Right lobe of liver (tissue), 6 donors: ENCODE data around the gene FCER2. TPM values are rescaled to one million over a fixed set of nuclear protein-coding genes. Genes with fewer than 3 reads are reported as not detected.

ENCODE experiments used
- ATAC-seq, 4 donors: fragments of 200-7000 bp; cut with Tn5 transposase; one replicate each; pipeline ENCODE4 v1.9.1; 2020; ENCODE audit warnings: mild to moderate bottlenecking in 4 of 4, moderate library complexity in 4 of 4
- DNase-seq, 3 donors: peaks; one replicate each; pipeline ENCODE4 v3.0.0-alpha.2; 2020
- H3K27ac ChIP-seq, 3 donors: fragments of 200-600 bp; one replicate each; pipeline ENCODE4 v1.8.0; 2022
- H3K27me3 ChIP-seq, 2 donors: fragments of 200-600 bp; one replicate each; pipeline ENCODE4 v1.8.0; 2022
- H3K36me3 ChIP-seq, 4 donors: fragments of 200-600 bp; sonication (generic) in 1 of 4; one replicate each; pipeline versions ENCODE4 v1.5.1 to v1.8.0; 2017 to 2022; ENCODE audit warnings: control low read depth in 1 of 4
- H3K4me1 ChIP-seq, 4 donors: fragments of 200-600 bp; sonication (generic) in 1 of 4; one replicate each; pipeline versions ENCODE4 v1.5.1 to v1.8.0; 2017 to 2022; ENCODE audit warnings: control low read depth in 1 of 4
- H3K4me3 ChIP-seq, 3 donors: fragments of 200-600 bp; one replicate each; pipeline ENCODE4 v1.8.0; 2022
- H3K9me3 ChIP-seq, 4 donors: fragments of 200-600 bp; sonication (generic) in 1 of 4; one replicate each; pipeline versions ENCODE4 v1.5.1 to v1.8.0; 2017 to 2022; ENCODE audit warnings: control low read depth in 1 of 4
- POLR2A ChIP-seq: fragments of 450-650 bp; IDR thresholded peaks from one replicate; pipeline ENCODE4 v1.6.1; 2017; ENCODE audit warnings: antibody characterized with exemption, mild to moderate bottlenecking
- WGBS: methylation state at CpG from one replicate; pipeline ENCODE4 v1.1.6; 2018; ENCODE audit warnings: low coverage, low lambda C conversion rate; ENCODE audit not compliant: insufficient coverage; ENCODE audit errors: missing lambda C conversion rate; 5-methylcytosine and 5-hydroxymethylcytosine counted together
- intact Hi-C, 2 donors: fragments of 100-400 bp; cut with DNase I; formaldehyde crosslinking; loops; one replicate each; pipeline versions ENCODE4 v1.11.2 to v1.14.1; 2022
- total RNA-seq, 6 experiments: library from RNA; depleted of rRNA in 2 of 6; stranded (reverse); fragments of >200 nt in 2 of 6; fragmentation: NEBNext Ultra II Directional in 3 of 6; extraction: Animal tissue kit (Norgen Biotek cat#: 25700) in 3 of 6; gene quantifications; one replicate each; pipeline versions ENCODE4 v1.1.0 to v1.2.4, GENCODE V29; 2016 to 2023
- TF ChIP-seq, protein P1 (sequence below), 4 donors: fragments of 200-600 bp in 3 of 4; fragments of 450-650 bp in 1 of 4; IDR thresholded peaks; one replicate each; pipeline versions ENCODE4 v1.5.1 to v1.8.0; 2016 to 2022; ENCODE audit warnings: antibody characterized with exemption in 4 of 4, mild to moderate bottlenecking in 2 of 4
- donor health status: DM: no; HTN: yes; CAD: no.
- donor health status: DM: no; HTN: no; CAD: no.
- donor health status: DM: no; HTN: no; CAD: no.
- donor health status: DM: no; HTN: yes; CAD: no.
- donor health status: DM: no; HTN: yes; CAD: no.

Gene FCER2
- total RNA-seq, 6 experiments from 2014 or later = 0.18 to 0.29 TPM; not detected in 4

DNA sequence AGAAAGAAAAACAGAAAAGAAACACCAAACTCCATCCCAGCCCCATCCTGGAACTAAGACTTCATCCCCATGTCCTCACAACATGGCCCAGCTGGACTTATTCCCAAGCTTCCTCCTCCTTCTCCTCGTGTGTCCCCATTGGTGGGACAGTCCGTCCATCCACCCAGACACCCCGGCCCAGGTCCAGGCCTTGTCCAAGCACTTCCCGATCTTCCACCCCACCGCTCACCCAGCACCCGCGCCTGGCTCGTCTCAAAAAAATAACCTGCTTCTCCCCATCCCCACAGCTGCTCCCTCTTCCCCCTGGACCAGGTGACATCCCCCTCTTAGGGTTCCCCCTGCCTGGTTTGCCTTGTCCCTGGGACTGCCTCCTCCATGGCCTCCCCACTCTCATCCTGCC, 1.4 kb upstream of the FCER2 start:
- ATAC-seq (no peak), DNase-seq (no peak)
- no peaks in the 10 kb centered on the region for H3K9me3 ChIP-seq
- H3K27ac ChIP-seq = no peak overlapping the region
- no peaks in the 10 kb centered on the region for H3K27me3 ChIP-seq
- no peak overlapping the region for H3K4me3 ChIP-seq
- TF ChIP-seq POLR2A = no peak
- TF ChIP-seq, protein P1, sequence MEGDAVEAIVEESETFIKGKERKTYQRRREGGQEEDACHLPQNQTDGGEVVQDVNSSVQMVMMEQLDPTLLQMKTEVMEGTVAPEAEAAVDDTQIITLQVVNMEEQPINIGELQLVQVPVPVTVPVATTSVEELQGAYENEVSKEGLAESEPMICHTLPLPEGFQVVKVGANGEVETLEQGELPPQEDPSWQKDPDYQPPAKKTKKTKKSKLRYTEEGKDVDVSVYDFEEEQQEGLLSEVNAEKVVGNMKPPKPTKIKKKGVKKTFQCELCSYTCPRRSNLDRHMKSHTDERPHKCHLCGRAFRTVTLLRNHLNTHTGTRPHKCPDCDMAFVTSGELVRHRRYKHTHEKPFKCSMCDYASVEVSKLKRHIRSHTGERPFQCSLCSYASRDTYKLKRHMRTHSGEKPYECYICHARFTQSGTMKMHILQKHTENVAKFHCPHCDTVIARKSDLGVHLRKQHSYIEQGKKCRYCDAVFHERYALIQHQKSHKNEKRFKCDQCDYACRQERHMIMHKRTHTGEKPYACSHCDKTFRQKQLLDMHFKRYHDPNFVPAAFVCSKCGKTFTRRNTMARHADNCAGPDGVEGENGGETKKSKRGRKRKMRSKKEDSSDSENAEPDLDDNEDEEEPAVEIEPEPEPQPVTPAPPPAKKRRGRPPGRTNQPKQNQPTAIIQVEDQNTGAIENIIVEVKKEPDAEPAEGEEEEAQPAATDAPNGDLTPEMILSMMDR (IDR thresholded peaks at IDR 0.05) = no peak
- 48% methylated on average over 7 of the region's 8 CpGs for WGBS
- no peaks in the 10 kb centered on the region for H3K36me3 ChIP-seq
- H3K4me1 ChIP-seq = no peaks in the 10 kb centered on the region
- intact Hi-C loops = no loop called here

GRCh38 chr19:7701049-7701653, 780 bp downstream of the FCER2 start:
- DNase-seq (no peak), ATAC-seq (no peak)
- H3K27ac ChIP-seq = no peak overlapping the region
- intact Hi-C loops = no loop called here
- no peak for TF ChIP-seq POLR2A
- TF ChIP-seq, protein P1 (IDR thresholded peaks at IDR 0.05) = no peak
- H3K4me3 ChIP-seq = no peak overlapping the region
- WGBS = 79% methylated on average over 5 of the region's 12 CpGs
- no peaks in the 10 kb centered on the region for H3K36me3 ChIP-seq
- H3K27me3 ChIP-seq = no peaks in the 10 kb centered on the region
- no peaks in the 10 kb centered on the region for H3K9me3 ChIP-seq
- H3K4me1 ChIP-seq = no peaks in the 10 kb centered on the region

DNA sequence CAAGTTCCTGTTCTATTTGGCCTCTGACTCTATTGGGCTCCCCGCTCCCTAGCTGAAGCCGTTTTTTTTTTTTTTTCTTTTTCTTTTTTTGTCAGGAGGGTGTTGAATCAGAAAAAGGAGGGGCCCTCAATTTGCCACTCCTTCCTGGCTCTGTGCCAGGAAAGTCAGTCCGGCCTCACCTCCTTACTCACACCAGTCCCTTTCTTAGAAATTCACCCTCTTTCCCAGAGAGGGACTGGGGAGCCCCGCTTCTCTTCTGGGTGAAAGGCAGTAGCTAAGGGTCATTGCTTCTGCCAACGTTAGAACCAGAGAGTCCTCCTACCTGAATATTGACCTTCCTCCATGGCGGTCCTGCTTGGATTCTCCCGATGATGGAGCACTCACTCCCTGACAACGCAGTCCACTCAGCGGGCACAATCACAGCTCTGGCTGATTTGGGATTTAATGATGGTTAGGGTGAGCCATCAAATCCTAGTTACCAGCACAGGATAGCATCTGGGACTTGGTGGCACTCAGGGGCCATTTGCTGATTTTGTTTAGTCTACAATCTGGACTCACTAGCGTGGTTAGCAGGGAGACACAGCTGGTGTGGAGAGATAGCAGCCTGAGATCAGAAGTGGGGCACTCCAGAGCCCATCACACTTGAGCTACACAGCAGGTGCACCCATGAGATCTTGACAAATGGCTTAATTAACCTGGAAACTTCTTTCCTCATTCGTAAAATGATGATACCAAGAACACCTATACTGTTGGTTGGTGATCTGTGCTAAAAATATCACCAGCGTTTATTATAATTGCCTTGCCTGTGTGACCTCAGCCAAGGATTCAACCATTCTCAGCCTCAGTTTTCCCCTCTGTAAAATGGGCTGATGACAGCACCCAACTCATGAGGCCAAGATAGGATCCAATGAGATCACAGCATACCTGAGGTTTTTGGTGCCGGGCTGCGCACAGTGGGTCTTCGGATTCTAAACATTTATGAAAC, 2.2 kb downstream of the FCER2 start:
- DNase-seq (no peak), ATAC-seq (no peak)
- H3K9me3 ChIP-seq = no peaks in the 10 kb centered on the region
- no peaks in the 10 kb centered on the region for H3K27me3 ChIP-seq
- H3K27ac ChIP-seq = no peak overlapping the region
- H3K4me1 ChIP-seq = no peaks in the 10 kb centered on the region
- 43% methylated on average over 12 of the region's 15 CpGs for WGBS
- no peaks in the 10 kb centered on the region for H3K36me3 ChIP-seq
- intact Hi-C loops = no loop called here
- TF ChIP-seq, protein P1 (IDR thresholded peaks at IDR 0.05) = no peak
- no peak for TF ChIP-seq POLR2A
- H3K4me3 ChIP-seq = no peak overlapping the region

GRCh38 chr19:7699003-7699402, 2.9 kb downstream of the FCER2 start:
- no peaks in the 10 kb centered on the region for H3K9me3 ChIP-seq
- intact Hi-C loops = no loop called here
- no peaks in the 10 kb centered on the region for H3K27me3 ChIP-seq

More at GRCh38 chr19:7699003-7699402, 2.9 kb downstream of the FCER2 start:
- Histone ChIP-seq H3K36me3 (no peaks in the 10 kb centered on the region), H3K27ac (no peak overlapping the region), H3K4me1 (no peaks in the 10 kb centered on the region), H3K4me3 (no peak overlapping the region)
- TF ChIP-seq, protein P1 (IDR thresholded peaks at IDR 0.05) = no peak
- no peak for TF ChIP-seq POLR2A
- DNase-seq (no peak), ATAC-seq (no peak)
- 0% methylated on average over 1 of the region's 2 CpGs for whole genome bisulfite sequencing
